HFFc6 (cell line): ENCODE data around the gene ROBO1. TPM values are rescaled to one million over a fixed set of nuclear protein-coding genes. Genes with fewer than 3 reads are reported as not detected.

Experiments
- DNase-seq: peaks from one replicate; pipeline ENCODE4 v3.0.0-alpha.2; 2018
- H3K27ac Mint-ChIP-seq: 2 replicates; pipeline ENCODE4 v1.8.0; 2020; ENCODE audit warnings: mild to moderate bottlenecking, mixed read lengths
- H3K27me3 Mint-ChIP-seq: 2 replicates; pipeline ENCODE4 v1.8.0; 2021; ENCODE audit warnings: mild to moderate bottlenecking, moderate library complexity, mixed read lengths; ENCODE audit not compliant: insufficient read depth
- H3K36me3 Mint-ChIP-seq: 2 replicates; pipeline ENCODE4 v1.8.0; 2021; ENCODE audit warnings: low read depth, mixed read lengths
- H3K4me1 Mint-ChIP-seq: 2 replicates; pipeline ENCODE4 v1.8.0; 2020; ENCODE audit warnings: low read depth, mixed read lengths
- H3K4me3 Mint-ChIP-seq: 2 replicates; pipeline ENCODE4 v1.8.0; 2020; ENCODE audit warnings: mild to moderate bottlenecking, moderate library complexity, mixed read lengths
- H3K9me3 Mint-ChIP-seq: 2 replicates; pipeline ENCODE4 v1.8.0; 2020; ENCODE audit warnings: mild to moderate bottlenecking, mixed read lengths
- total RNA-seq, 6 experiments: library from RNA; stranded (reverse); fragmentation: NEBNext Ultra II Directional; extraction: Animal tissue kit (Norgen Biotek cat#: 25700); gene quantifications; 2 replicates in 1 of 6; 3 replicates in 5 of 6; pipeline ENCODE4 v1.2.3, GENCODE V29; 2021
- TF ChIP-seq, protein P1 (sequence below): fragments of 200-600 bp; sonication (generic); IDR thresholded peaks from 2 replicates; pipeline ENCODE4 v1.5.0; 2021; ENCODE audit warnings: antibody characterized with exemption, mild to moderate bottlenecking

The ROBO1 gene
- total RNA-seq, 6 experiments from 2014 or later = 38.7 to 51.3 (median 41.7) TPM

DNA sequence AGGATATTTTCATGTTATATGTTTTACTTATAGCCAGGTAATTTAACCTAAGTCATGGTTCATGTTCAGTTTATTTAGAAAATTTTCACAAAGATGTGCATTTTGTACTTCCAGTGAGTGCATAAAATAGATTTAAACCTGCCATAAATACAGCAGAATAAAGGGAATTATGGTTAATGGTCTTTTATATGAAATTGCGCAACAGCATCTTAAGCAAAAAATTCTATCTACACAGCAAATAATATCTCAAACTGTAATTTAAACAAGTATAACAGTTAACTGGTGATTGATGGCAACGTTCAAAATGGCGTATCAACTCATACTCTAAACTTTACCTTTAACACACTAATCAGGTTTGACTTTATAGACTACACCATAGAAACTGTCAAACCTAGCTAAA is 97.6 kb downstream of the ROBO1 start:
- Mint-ChIP-seq H3K36me3 (no peaks in the 10 kb centered on the region), H3K4me1 (no peaks in the 10 kb centered on the region), H3K27ac (no peak overlapping the region), H3K4me3 (no peak overlapping the region), H3K27me3 (no peaks in the 10 kb centered on the region), H3K9me3 (peaks cover 22% of the 10 kb centered on the region)
- DNase-seq = no peak
- TF ChIP-seq, protein P1, sequence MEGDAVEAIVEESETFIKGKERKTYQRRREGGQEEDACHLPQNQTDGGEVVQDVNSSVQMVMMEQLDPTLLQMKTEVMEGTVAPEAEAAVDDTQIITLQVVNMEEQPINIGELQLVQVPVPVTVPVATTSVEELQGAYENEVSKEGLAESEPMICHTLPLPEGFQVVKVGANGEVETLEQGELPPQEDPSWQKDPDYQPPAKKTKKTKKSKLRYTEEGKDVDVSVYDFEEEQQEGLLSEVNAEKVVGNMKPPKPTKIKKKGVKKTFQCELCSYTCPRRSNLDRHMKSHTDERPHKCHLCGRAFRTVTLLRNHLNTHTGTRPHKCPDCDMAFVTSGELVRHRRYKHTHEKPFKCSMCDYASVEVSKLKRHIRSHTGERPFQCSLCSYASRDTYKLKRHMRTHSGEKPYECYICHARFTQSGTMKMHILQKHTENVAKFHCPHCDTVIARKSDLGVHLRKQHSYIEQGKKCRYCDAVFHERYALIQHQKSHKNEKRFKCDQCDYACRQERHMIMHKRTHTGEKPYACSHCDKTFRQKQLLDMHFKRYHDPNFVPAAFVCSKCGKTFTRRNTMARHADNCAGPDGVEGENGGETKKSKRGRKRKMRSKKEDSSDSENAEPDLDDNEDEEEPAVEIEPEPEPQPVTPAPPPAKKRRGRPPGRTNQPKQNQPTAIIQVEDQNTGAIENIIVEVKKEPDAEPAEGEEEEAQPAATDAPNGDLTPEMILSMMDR = no peak

DNA sequence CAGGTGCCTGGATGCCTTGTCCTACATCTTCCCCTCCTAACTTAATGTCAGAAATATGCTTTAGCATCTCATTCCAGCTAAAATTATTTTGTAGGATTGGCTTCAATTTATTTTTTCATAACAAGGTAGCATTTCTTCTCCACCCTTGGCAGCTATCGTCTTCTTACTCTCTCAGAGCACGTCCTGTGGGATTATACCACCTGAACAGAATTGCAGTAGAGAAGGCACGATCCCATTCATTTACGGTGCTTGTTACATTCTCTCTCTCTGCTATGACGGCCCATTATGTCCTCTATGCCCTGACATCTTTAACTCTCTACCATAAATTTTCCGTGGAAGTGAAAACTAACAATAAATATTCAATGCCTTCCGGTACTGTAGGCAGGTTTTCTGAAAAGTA is 103.3 kb downstream of the ROBO1 start:
- Mint-ChIP-seq H3K4me1 (no peaks in the 10 kb centered on the region), H3K27me3 (no peaks in the 10 kb centered on the region; the same call in none of the 2 replicates), H3K4me3 (no peak overlapping the region), H3K36me3 (no peaks in the 10 kb centered on the region), H3K27ac (no peak overlapping the region), H3K9me3 (peaks cover 35% of the 10 kb centered on the region)
- no peak for DNase-seq
- TF ChIP-seq, protein P1 = no peak

DNA sequence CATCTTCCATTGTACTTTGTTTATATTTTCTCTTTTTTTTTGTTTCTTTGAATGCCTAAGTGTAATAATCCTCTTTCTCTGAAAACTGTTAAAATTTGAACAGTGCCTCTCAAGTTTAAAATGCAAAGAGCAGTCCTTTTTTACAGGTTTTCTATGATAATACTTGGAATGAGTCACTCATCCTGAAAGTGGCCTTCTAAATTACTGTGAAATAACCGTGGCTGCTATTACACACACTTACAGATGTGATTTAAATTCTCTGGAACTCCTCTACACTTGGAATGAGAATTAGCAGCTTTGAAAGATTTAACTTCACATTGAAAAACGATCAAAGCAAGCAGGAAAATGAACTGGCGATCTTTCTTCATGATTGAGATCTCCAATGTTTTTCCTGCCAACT is 105.9 kb downstream of the ROBO1 start:
- Mint-ChIP-seq H3K36me3 (no peaks in the 10 kb centered on the region), H3K4me3 (no peak overlapping the region), H3K9me3 (peaks cover 31% of the 10 kb centered on the region), H3K27ac (no peak overlapping the region), H3K4me1 (no peaks in the 10 kb centered on the region), H3K27me3 (no peaks in the 10 kb centered on the region; the same call in none of the 2 replicates)
- DNase-seq = no peak
- TF ChIP-seq, protein P1 = no peak

DNA sequence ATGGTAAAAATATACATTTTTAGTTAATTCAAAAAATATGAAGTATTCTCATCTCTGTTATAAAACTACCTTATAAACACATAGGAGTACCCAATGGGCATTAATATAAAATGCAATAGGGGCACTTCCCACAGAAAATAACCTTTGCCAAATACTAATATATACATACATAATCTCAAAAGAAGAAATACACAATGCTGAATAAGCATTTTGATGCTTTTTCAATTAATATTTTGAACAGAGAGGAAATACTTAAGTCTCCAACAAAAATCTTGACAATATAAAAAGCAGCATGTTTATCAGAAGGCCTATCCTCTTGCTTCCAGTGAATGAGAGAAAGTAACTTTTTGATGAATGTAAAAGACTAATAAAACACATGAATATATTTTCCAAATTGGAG is 110.7 kb downstream of the ROBO1 start:
- H3K9me3 Mint-ChIP-seq = peaks cover 24% of the 10 kb centered on the region
- H3K4me1 Mint-ChIP-seq = no peaks in the 10 kb centered on the region
- no peak overlapping the region for H3K27ac Mint-ChIP-seq
- H3K27me3 Mint-ChIP-seq = no peaks in the 10 kb centered on the region; the same call in none of the 2 replicates
- DNase-seq = no peak
- H3K36me3 Mint-ChIP-seq = no peaks in the 10 kb centered on the region
- H3K4me3 Mint-ChIP-seq = no peak overlapping the region
- TF ChIP-seq, protein P1 = no peak

DNA sequence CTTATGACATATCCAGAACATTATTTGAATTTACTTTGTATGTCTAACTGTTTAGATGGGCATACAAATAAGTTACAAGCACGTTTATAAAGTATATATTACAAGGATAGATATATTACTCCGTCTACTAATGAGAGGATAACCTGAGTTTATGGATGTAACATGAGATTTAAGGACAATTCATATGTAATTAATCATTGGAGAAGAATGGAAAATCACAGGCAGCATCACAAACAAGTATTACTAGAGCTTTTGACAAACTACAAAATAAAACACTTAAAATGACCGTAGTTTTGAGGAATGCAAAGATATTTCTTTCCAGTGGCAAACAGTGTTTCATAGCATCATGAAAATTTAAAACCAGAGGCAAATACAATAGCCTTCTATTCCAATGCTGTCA is 113.8 kb downstream of the ROBO1 start:
- H3K9me3 Mint-ChIP-seq = peaks cover 5% of the 10 kb centered on the region

More for the DNA sequence above, 113.8 kb downstream of the ROBO1 start:
- H3K36me3 Mint-ChIP-seq = no peaks in the 10 kb centered on the region
- no peak for DNase-seq
- H3K27me3 Mint-ChIP-seq = no peaks in the 10 kb centered on the region
- no peak overlapping the region for H3K27ac Mint-ChIP-seq
- TF ChIP-seq, protein P1 = no peak
- no peaks in the 10 kb centered on the region for H3K4me1 Mint-ChIP-seq
- H3K4me3 Mint-ChIP-seq = no peak overlapping the region
